GM13976 (cell line): Measurements from ENCODE around the gene PRODH.
"Not testable (repeated sequence)": the region's sequence is repeated elsewhere in the genome, so short reads cannot be mapped to it uniquely, and the experiment has no call there.

ENCODE experiments used
- DNase-seq: peaks from one replicate; pipeline ENCODE4 v3.0.0; 2012; ENCODE audit warnings: low spot score
- in situ Hi-C: fragments of 300-500 bp; cut with MboI; formaldehyde crosslinking; loops from one replicate; pipeline ENCODE4 v1.12.0; 2022; ENCODE audit warnings: low sequenced_read_pairs, mixed read lengths, inconsistent platforms; ENCODE audit not compliant: unreplicated experiment
- TF ChIP-seq, protein P1 (sequence below): IDR thresholded peaks from 2 replicates; pipeline ENCODE4 v1.5.1; 2012; ENCODE audit warnings: borderline replicate concordance, mild to moderate bottlenecking; ENCODE audit not compliant: insufficient read depth; ENCODE audit errors: extremely low read depth, missing control alignments, control extremely low read depth

Gene PRODH

DNA sequence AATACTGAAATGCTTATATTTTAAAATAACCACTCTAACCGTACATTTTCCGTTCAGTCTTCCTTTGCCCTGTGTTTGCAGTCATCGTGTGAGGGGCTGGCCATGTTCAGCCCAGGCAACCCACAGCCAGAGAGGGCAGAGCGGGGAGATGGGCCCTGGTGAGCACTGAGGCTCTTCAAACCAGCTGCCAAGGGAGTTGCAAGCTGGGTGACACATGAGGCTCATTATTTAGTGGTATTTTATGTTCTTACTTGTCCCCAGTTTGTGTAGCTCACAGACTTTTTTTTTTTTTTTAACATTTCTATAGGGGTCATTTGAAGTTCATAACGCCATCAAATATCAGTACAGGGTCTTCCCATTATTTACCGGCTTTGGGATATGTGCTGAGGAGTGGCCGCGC is 48.0 kb downstream of the PRODH start:
- in situ Hi-C loops = no loop called here
- TF ChIP-seq, protein P1, sequence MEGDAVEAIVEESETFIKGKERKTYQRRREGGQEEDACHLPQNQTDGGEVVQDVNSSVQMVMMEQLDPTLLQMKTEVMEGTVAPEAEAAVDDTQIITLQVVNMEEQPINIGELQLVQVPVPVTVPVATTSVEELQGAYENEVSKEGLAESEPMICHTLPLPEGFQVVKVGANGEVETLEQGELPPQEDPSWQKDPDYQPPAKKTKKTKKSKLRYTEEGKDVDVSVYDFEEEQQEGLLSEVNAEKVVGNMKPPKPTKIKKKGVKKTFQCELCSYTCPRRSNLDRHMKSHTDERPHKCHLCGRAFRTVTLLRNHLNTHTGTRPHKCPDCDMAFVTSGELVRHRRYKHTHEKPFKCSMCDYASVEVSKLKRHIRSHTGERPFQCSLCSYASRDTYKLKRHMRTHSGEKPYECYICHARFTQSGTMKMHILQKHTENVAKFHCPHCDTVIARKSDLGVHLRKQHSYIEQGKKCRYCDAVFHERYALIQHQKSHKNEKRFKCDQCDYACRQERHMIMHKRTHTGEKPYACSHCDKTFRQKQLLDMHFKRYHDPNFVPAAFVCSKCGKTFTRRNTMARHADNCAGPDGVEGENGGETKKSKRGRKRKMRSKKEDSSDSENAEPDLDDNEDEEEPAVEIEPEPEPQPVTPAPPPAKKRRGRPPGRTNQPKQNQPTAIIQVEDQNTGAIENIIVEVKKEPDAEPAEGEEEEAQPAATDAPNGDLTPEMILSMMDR = no peak

DNA sequence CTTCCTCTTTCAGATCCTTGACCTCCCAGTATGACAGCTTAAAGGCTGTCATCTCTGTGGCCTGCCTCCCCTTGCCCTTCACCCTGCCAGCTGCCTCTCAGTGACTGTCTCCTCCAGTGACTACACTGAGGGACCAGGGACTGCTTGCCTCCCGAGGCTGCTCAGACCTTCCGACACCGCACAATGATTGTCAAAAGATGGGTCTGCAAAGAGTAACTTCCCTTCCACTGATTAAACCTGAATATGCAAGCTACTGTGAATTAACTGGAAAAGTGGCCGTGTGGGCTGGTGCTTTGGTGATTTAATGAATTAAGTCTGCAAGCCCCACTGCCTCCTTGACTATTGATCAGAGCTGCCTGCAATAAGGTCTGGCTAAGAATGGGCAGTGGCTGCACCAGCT is 51.6 kb downstream of the PRODH start:
- in situ Hi-C loops, DNase-seq: not testable (repeated sequence)

More for the DNA sequence above, 48.0 kb downstream of the PRODH start:
- DNase-seq = no peak

DNA sequence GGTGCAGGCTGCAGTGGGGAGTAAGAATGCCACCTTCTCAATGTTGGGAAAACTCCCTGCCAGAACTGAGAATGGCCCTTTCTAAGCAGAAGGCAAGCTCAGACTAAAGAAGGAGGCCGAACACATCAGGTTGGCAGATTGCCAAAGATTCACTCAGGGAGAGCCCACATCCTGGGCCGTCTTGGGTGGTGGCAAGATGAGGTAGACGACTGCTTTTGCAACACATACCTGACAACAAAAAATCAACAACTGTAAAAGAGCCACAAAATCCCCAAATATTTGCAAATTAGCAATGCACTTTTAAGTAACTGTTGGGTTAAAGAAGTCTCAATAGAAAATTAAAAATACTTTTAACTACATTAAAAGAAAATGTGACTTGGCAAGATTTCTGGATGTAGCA is 54.8 kb downstream of the PRODH start:
- DNase-seq, in situ Hi-C loops: not testable (repeated sequence)
